ENCODE results near the gene ANTXR1. TPM values are rescaled to one million over a fixed set of nuclear protein-coding genes. Genes with fewer than 3 reads are reported as not detected.

Gene ANTXR1
- total RNA-seq, 1 donor from 2014 or later: 73.4 TPM

- TF ChIP-seq, protein P1, sequence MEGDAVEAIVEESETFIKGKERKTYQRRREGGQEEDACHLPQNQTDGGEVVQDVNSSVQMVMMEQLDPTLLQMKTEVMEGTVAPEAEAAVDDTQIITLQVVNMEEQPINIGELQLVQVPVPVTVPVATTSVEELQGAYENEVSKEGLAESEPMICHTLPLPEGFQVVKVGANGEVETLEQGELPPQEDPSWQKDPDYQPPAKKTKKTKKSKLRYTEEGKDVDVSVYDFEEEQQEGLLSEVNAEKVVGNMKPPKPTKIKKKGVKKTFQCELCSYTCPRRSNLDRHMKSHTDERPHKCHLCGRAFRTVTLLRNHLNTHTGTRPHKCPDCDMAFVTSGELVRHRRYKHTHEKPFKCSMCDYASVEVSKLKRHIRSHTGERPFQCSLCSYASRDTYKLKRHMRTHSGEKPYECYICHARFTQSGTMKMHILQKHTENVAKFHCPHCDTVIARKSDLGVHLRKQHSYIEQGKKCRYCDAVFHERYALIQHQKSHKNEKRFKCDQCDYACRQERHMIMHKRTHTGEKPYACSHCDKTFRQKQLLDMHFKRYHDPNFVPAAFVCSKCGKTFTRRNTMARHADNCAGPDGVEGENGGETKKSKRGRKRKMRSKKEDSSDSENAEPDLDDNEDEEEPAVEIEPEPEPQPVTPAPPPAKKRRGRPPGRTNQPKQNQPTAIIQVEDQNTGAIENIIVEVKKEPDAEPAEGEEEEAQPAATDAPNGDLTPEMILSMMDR (IDR thresholded peaks at IDR 0.05; ENCODE audit: unreplicated experiment): no peak
- Mint-ChIP-seq H3K4me1 (ENCODE audit: low read depth) (no peaks in the 10 kb centered on the region), H3K36me3 (ENCODE audit: insufficient read depth) (peaks cover 3% of the 10 kb centered on the region), H3K9me3 (ENCODE audit: low read depth) (no peaks in the 10 kb centered on the region), H3K4me3 (ENCODE audit: low read depth) (no peak overlapping the region), H3K27me3 (no peaks in the 10 kb centered on the region), H3K27ac (no peak overlapping the region)
- DNase-seq (ENCODE audit: low spot score, unreplicated experiment): no peak
Observed at GRCh38 chr2:69143748-69144360, 130.9 kb downstream of the ANTXR1 start.

DNA sequence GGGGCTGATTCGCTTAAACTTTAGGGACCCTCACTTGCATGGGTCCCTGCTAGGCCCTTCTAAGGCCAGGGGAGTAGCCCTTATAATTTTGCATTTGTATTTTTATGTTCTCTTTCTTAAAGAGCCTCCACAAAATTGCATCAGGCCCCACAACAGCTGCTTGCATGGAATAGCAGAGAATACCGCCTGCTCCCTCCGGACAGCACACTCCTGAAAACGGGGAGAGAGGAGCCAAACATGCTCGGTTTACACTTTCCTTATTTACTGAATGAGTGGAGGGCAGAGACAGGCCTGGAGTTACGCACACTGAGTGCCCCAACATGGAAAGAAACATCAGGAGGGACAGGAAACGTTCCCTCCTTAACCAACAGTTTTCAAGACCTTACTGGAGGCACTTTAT is 132.2 kb downstream of the ANTXR1 start:
- Mint-ChIP-seq H3K27ac (no peak overlapping the region), H3K4me3 (ENCODE audit: low read depth) (no peak overlapping the region), H3K4me1 (ENCODE audit: low read depth) (no peaks in the 10 kb centered on the region), H3K27me3 (no peaks in the 10 kb centered on the region), H3K36me3 (ENCODE audit: insufficient read depth) (peaks cover 3% of the 10 kb centered on the region), H3K9me3 (ENCODE audit: low read depth) (no peaks in the 10 kb centered on the region)
- TF ChIP-seq, protein P1 (IDR thresholded peaks at IDR 0.05; ENCODE audit: unreplicated experiment): no peak
- no peak for DNase-seq (ENCODE audit: low spot score, unreplicated experiment)

DNA sequence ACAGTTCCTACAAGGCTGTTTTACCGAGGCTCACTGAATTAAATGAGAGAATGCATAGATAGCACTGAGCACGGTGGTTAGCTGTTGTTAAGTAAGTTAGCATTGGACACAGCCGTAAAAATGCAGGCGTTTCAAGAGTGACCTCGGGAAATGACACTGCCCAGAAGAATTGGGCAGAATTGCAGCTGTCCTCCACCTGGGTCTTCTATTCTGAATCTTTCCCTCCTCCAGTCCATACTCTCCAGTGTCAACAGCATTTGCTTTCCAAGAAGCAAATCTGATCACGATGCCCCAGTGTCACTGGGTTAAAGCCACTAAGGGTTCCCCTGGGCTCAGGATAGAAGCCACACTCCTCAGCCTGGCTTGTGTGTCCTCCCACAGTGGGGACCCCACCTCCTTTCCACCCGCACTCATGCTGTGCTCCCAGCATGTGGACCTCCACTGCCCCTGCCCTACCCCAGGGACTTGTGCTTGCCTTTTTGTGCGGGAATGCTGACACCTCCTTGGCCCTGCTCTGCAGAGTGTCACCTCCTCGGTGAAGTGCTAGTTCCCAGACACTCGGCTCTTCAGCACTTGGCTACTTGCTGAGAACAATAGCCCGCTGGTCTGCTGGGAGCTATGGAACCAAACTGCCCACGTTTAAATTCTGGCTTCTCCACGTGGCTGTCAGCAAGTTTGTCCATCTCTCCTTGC is 135.0 kb downstream of the ANTXR1 start:
- Mint-ChIP-seq H3K27ac (peak overlapping the region; percentile 64), H3K4me1 (ENCODE audit: low read depth) (no peaks in the 10 kb centered on the region), H3K9me3 (ENCODE audit: low read depth) (no peaks in the 10 kb centered on the region), H3K36me3 (ENCODE audit: insufficient read depth) (peaks cover 1% of the 10 kb centered on the region), H3K4me3 (ENCODE audit: low read depth) (no peak overlapping the region), H3K27me3 (no peaks in the 10 kb centered on the region)
- DNase-seq (ENCODE audit: low spot score, unreplicated experiment): no peak
- TF ChIP-seq, protein P1 (IDR thresholded peaks at IDR 0.05; ENCODE audit: unreplicated experiment): no peak

DNA sequence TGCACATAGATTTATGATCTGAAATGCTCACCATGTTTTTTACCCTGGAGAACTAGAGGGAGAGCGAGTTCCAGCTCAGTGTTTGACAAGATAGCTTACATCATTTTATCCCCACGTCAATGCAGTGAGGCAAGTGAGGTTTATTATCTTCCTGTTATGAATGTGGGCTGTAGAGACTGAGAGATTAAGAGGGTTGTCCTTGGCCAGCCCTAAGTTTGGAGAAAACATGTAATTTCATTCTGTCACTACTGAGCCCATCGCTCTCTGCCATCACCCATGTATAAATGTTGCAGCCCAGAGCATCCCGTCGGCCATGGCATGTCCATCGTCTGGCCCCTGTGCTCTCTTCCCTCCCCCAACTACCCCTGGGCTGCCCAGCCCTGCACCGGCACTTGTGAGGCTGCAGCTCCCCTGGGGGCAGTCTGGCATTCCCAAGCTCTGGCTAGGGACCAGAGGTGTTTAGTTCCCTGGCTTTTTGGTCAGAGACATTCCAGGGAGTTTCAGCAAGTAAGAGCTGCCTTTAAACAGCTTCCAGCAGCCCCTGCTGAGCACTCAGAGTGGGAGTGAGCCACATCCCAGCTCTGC is 136.7 kb downstream of the ANTXR1 start:
- TF ChIP-seq, protein P1 (IDR thresholded peaks at IDR 0.05; ENCODE audit: unreplicated experiment): no peak
- H3K4me3 Mint-ChIP-seq (ENCODE audit: low read depth): no peak overlapping the region
- no peak for DNase-seq (ENCODE audit: low spot score, unreplicated experiment)
- H3K4me1 Mint-ChIP-seq (ENCODE audit: low read depth): no peaks in the 10 kb centered on the region
- peak overlapping the region; percentile 44 for H3K27ac Mint-ChIP-seq
- no peaks in the 10 kb centered on the region for H3K9me3 Mint-ChIP-seq (ENCODE audit: low read depth)
- peaks cover 7% of the 10 kb centered on the region for H3K36me3 Mint-ChIP-seq (ENCODE audit: insufficient read depth)
- no peaks in the 10 kb centered on the region for H3K27me3 Mint-ChIP-seq

GRCh38 chr2:69151931-69152330 is 139.0 kb downstream of the ANTXR1 start:
- no peak for DNase-seq (ENCODE audit: low spot score, unreplicated experiment)
- H3K9me3 Mint-ChIP-seq (ENCODE audit: low read depth): no peaks in the 10 kb centered on the region
- H3K4me1 Mint-ChIP-seq (ENCODE audit: low read depth): no peaks in the 10 kb centered on the region
- H3K27ac Mint-ChIP-seq: no peak overlapping the region
- no peaks in the 10 kb centered on the region for H3K27me3 Mint-ChIP-seq
- TF ChIP-seq, protein P1 (IDR thresholded peaks at IDR 0.05; ENCODE audit: unreplicated experiment): no peak
- H3K36me3 Mint-ChIP-seq (ENCODE audit: insufficient read depth): peaks cover 7% of the 10 kb centered on the region
- H3K4me3 Mint-ChIP-seq (ENCODE audit: low read depth): no peak overlapping the region

All from progenitor cell of endocrine pancreas (in vitro differentiated cells).